Activated naive CD8-positive, alpha-beta T cell (primary cell): Measurements from ENCODE around the gene OR6B1.
"Not testable (repeated sequence)": the region's sequence is repeated elsewhere in the genome, so short reads cannot be mapped to it uniquely, and the experiment has no call there.

Experiments
- H3K27ac Mint-ChIP-seq: one replicate; pipeline ENCODE4 v1.8.0; 2021; ENCODE audit warnings: mixed read lengths
- H3K27me3 Mint-ChIP-seq: one replicate; pipeline ENCODE4 v1.8.0; 2021; ENCODE audit warnings: mixed read lengths
- H3K36me3 Mint-ChIP-seq: one replicate; pipeline ENCODE4 v1.8.0; 2021; ENCODE audit warnings: mixed read lengths
- H3K4me1 Mint-ChIP-seq: one replicate; pipeline ENCODE4 v1.8.0; 2021; ENCODE audit warnings: low read depth, mixed read lengths
- H3K4me3 Mint-ChIP-seq: one replicate; pipeline ENCODE4 v1.8.0; 2021; ENCODE audit warnings: mild to moderate bottlenecking, mixed read lengths
- H3K9me3 Mint-ChIP-seq: one replicate; pipeline ENCODE4 v1.8.0; 2021; ENCODE audit warnings: low read depth, mixed read lengths

Gene OR6B1

DNA sequence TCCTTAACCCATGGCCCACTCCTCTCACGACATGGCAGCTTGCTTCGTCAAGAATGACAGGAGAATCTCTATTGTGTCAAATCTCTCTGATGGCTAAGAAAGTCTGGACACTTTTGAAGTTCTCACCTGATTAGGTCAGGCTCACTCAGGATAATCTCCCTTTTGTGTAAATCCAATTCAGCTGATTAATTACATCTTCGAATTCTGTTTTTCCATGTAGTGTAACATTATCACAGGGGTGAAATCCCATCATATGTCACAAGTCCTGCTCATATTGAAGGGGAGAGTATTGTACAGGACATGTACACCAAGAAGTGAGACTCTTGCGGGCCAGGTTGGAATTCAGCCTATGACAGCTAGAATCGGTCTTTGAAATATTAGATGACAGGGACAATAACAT, 16.2 kb upstream of the OR6B1 start:
- Mint-ChIP-seq H3K27ac (no peak overlapping the region), H3K27me3 (no peaks in the 10 kb centered on the region), H3K9me3 (peaks cover under 1% of the 10 kb centered on the region), H3K4me3 (no peak overlapping the region), H3K4me1 (peaks cover 17% of the 10 kb centered on the region), H3K36me3 (peaks cover 2% of the 10 kb centered on the region)

DNA sequence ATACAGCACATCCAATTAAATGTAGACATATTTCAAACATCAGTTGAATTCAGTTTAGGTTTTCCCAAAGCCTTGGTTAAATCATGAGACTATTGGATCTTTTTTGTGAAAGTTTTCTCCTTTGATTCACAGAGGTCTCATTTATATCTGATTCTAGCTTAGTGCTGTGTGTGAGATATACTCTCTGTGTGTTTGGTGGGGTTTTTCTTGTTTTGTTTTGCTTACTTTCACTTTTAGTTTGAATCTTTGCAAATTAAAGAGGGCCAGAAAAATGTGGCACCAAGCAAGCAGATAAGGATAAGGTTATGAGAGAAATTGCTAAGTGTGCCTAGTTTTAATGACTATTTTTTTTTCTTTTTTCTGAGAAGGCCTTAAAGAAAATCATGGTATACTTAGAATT, 12.6 kb upstream of the OR6B1 start:
- Mint-ChIP-seq H3K4me3 (no peak overlapping the region), H3K36me3 (peaks cover 12% of the 10 kb centered on the region), H3K9me3 (peaks cover 15% of the 10 kb centered on the region), H3K4me1 (peaks cover 17% of the 10 kb centered on the region), H3K27ac (peak overlapping the region; percentile 4), H3K27me3 (peaks cover 3% of the 10 kb centered on the region)

DNA sequence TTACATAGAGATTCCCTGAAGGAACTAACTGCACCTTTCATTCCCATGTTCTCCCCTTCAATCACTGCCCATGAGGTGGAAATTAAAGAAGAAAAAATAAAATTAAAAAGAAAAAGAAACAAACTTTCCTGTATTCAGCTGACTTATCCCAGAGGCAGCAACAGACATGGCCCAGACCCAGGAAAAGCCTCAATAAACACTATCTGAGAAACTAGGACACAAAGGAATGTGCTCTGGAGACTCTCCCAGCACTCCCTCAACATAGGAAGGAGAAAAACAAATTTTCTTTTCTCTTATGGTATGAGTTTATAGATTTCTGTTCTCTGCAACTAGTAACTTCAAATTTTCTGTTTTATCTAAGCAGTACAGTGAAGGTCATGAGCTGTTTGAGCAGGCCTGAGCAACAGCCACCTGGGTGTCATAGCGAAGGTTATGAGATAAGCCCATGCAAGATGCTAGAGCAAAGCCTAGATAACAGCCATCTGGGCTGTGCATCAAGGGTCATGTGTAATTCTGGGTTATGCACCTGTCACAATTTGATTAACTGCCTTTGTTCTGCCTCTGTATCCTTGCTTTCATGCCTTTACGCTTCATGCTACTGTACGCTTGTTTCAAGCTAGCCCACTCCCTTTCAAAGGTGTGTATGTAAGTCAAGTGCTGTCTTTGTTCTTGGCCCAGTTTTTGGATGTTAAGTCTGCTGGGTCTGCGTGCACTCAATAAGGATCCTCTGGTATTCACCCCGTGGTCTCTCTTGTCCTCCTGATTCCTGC, 11.0 kb upstream of the OR6B1 start:
- H3K36me3 Mint-ChIP-seq: peaks cover 12% of the 10 kb centered on the region

DNA sequence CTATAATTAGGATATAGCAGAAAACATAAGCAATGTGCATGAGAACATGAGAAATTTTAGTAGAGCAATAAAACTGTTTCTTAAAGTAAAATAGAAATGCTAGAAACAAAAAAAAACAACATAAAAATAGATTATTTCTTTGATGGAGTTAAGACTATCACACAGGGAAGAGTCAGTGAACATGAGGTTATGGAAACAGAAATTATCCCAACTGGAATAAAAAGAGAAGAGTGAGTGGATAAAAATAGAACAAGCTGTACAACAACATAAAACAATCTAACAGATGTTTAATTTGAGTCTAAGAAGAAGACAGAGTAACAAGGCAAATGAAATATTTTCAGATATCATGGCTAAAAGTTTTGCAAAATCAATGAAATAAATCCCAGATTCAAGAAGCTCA, 7.5 kb upstream of the OR6B1 start:
- peaks cover 4% of the 10 kb centered on the region for H3K4me1 Mint-ChIP-seq
- H3K27ac Mint-ChIP-seq: no peak overlapping the region
- H3K36me3 Mint-ChIP-seq: peaks cover 12% of the 10 kb centered on the region
- no peak overlapping the region for H3K4me3 Mint-ChIP-seq
- H3K9me3 Mint-ChIP-seq: peaks cover 15% of the 10 kb centered on the region
- H3K27me3 Mint-ChIP-seq: peaks cover 3% of the 10 kb centered on the region

More for the DNA sequence above, 11.0 kb upstream of the OR6B1 start:
- Mint-ChIP-seq H3K4me1 (peaks cover 17% of the 10 kb centered on the region), H3K27ac (no peak overlapping the region), H3K27me3 (peaks cover 3% of the 10 kb centered on the region), H3K9me3 (peaks cover 15% of the 10 kb centered on the region), H3K4me3 (no peak overlapping the region)

DNA sequence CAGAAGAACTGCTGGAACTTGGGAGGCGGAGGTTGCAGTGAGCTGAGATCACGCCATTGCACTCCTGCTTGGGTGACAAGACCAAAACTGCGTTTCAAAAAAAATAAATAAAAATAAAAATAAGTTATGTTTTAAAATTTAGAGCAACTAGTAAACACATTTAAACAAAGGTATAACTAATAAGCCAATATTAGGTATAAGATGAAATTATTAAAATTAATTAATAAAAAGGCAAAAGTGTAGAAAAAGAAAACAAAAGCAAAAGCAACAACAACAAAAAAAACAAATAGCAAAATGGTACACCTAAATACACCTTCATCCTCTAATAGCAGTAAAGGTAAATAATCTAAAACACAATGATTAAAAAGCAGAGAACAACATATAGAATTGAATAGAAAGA, 6.2 kb upstream of the OR6B1 start:
- H3K36me3 Mint-ChIP-seq: peaks cover 10% of the 10 kb centered on the region
- H3K4me3 Mint-ChIP-seq: no peak overlapping the region
- H3K27me3 Mint-ChIP-seq: peaks cover 3% of the 10 kb centered on the region
- no peak overlapping the region for H3K27ac Mint-ChIP-seq
- H3K4me1 Mint-ChIP-seq: no peaks in the 10 kb centered on the region
- H3K9me3 Mint-ChIP-seq: peaks cover 15% of the 10 kb centered on the region

DNA sequence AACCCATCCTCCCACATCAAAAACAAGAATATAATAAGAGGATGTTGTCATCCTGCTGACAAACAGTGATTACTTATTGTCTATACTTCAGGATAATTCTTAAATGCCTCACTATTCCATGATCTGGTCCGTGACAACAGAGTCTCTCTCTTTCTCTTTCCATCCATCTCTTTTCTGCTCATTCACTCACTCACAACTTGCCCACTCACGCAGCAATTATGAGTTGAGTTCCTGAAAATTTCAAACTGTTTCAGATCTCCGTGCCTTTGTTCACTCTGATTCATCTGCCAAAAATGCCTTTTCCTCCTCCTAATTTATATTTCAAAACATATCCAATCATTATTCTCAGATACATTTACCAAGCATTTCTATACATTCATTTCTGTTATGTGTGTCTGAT, 1.4 kb downstream of the OR6B1 start:
- Mint-ChIP-seq H3K27me3 (peaks cover 1% of the 10 kb centered on the region), H3K36me3 (no peaks in the 10 kb centered on the region), H3K4me1 (no peaks in the 10 kb centered on the region), H3K4me3 (no peak overlapping the region), H3K9me3 (no peaks in the 10 kb centered on the region), H3K27ac (no peak overlapping the region)

DNA sequence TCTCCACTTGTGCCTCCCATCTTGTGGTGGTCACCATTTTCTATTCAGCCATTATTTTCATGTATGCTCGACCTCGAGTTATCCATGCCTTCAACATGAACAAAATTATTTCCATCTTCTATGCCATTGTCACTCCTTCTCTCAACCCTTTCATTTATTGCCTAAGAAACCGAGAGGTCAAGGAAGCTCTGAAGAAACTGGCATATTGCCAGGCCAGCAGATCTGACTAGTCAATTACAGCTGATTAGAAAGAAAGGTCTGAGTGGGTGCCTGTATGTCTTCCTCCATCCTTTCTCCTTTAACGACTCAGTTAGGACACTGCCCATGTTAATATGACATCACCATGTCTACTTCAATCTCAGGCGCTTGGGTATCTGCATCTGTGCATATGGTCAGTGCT, 4.6 kb downstream of the OR6B1 start:
- peaks cover 11% of the 10 kb centered on the region for H3K9me3 Mint-ChIP-seq
- H3K27me3 Mint-ChIP-seq: peaks cover 7% of the 10 kb centered on the region
- peaks cover 2% of the 10 kb centered on the region for H3K36me3 Mint-ChIP-seq
- no peak overlapping the region for H3K4me3 Mint-ChIP-seq
- H3K27ac Mint-ChIP-seq: no peak overlapping the region
- H3K4me1 Mint-ChIP-seq: no peaks in the 10 kb centered on the region

DNA sequence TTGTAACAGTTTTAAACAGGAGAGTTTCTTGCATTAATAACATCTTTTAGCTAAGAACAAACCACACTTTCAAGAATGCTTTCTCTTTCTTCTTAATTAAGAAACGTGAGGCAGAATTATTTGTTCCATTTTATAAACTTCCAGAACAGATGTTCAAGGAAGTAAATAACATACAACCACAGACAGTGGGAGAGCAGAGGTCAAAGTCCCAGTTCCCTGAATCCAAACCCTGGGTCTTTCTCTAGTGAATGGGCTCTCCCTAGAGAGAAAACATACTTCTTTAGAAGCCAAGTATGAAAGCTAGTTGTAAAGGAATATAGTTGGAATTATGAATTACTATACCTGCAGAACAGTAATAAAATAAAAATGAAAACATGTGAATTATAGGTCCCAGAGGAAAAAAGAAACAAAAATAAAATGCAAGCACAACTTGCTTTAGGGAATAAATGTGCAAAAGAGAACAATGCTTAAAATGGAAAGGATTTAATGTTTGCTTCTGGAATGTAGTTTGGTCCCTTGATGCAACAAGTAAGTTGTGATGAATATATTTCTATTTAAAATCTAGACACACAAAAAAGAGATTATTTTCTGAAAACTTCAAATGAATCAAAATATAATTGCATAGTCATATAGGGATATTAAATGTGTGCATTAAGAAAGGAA, 6.0 kb downstream of the OR6B1 start:
- Mint-ChIP-seq H3K27me3 (peaks cover 7% of the 10 kb centered on the region), H3K9me3 (peaks cover 11% of the 10 kb centered on the region), H3K36me3 (peaks cover 4% of the 10 kb centered on the region), H3K27ac (no peak overlapping the region), H3K4me3 (no peak overlapping the region), H3K4me1 (no peaks in the 10 kb centered on the region)

DNA sequence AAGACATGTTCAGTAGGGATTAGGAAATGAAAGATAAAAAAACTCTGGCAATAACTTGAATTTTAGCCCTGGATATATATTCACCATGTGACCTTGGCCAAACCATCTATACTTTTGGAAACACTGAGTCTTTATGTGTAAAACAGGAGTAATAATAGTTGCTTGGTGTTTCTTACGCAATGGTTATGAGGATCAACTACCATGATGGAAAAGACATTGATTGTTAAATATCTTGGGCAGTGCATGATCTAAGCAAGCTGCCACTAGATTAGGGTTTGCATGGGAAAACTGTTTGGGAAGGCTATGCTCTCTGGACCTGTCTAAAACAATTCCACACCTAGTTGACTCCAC, 6.5 kb downstream of the OR6B1 start:
- Mint-ChIP-seq H3K4me1 (no peaks in the 10 kb centered on the region), H3K9me3 (peaks cover 11% of the 10 kb centered on the region), H3K27ac (no peak overlapping the region), H3K4me3 (no peak overlapping the region), H3K36me3 (peaks cover 4% of the 10 kb centered on the region), H3K27me3 (peaks cover 7% of the 10 kb centered on the region)

DNA sequence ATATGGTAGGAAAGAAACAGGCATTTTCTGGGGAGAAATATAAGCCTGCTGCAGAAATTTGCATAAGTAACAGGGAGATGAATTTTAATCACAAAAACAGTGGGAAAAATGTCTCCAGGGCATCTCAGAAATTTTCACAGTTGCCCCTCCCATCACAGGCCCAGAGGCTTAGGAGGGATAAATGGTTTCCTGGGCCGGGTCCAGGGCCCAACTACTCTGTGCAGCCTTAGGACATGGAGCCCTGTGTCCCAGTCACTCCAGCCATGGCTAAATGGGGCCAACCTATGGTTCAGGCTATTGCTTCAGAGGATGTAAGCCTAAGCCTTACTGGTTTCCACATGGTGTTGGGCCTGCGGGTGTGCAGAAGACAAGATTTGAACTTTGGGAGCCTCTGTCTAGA, 9.2 kb downstream of the OR6B1 start:
- H3K4me1 Mint-ChIP-seq: no peaks in the 10 kb centered on the region
- H3K4me3 Mint-ChIP-seq: no peak overlapping the region
- H3K27ac Mint-ChIP-seq: no peak overlapping the region
- H3K36me3 Mint-ChIP-seq: peaks cover 4% of the 10 kb centered on the region
- H3K27me3 Mint-ChIP-seq: peaks cover 10% of the 10 kb centered on the region
- H3K9me3 Mint-ChIP-seq: peaks cover 11% of the 10 kb centered on the region

DNA sequence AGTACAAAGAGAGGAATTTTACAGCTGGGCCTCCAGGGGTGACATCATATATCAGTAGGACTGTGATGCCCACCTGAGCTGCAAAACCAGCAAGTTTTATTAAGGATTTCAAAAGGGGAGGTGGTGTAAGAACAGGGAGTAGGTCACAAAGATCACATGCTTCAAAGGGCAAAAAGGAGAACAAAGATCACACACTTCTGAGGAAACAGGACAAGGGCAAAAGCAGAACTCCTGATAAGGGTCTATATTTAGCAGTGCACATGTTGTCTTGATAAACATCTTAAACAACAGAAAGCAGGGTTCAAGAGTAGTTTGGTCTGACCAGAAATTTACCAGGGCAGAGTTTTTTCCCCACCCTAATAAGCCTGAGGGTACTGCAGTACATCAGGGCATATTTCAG, 9.9 kb downstream of the OR6B1 start:
- not testable (repeated sequence) for H3K4me1 Mint-ChIP-seq

DNA sequence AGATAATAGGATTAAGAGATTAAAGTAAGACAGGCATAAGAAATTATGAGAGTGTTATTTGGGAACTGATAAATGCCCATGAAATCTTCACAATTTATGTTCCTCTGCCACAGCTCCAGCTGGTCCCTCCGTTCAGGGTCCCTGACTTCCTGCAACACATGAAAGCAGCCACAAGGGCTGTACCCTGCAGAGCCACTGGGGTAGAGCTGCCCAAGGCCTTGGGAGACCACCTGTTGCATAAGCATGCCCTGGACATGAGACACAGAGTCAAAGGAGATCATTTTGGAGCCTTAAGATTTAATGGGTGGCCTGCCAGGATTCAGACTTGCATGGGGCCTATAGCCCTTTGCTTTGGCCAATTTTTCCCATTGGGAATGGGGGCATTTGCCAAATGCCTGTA, 10.7 kb downstream of the OR6B1 start:
- H3K27ac Mint-ChIP-seq, H3K4me1 Mint-ChIP-seq, H3K36me3 Mint-ChIP-seq, H3K4me3 Mint-ChIP-seq: not testable (repeated sequence)
- peaks cover 10% of the 10 kb centered on the region for H3K27me3 Mint-ChIP-seq
- H3K9me3 Mint-ChIP-seq: peaks cover 11% of the 10 kb centered on the region

More for the DNA sequence above, 9.9 kb downstream of the OR6B1 start:
- not testable (repeated sequence) for H3K36me3 Mint-ChIP-seq, H3K4me3 Mint-ChIP-seq, H3K27ac Mint-ChIP-seq
- H3K9me3 Mint-ChIP-seq: peaks cover 11% of the 10 kb centered on the region
- H3K27me3 Mint-ChIP-seq: peaks cover 10% of the 10 kb centered on the region

DNA sequence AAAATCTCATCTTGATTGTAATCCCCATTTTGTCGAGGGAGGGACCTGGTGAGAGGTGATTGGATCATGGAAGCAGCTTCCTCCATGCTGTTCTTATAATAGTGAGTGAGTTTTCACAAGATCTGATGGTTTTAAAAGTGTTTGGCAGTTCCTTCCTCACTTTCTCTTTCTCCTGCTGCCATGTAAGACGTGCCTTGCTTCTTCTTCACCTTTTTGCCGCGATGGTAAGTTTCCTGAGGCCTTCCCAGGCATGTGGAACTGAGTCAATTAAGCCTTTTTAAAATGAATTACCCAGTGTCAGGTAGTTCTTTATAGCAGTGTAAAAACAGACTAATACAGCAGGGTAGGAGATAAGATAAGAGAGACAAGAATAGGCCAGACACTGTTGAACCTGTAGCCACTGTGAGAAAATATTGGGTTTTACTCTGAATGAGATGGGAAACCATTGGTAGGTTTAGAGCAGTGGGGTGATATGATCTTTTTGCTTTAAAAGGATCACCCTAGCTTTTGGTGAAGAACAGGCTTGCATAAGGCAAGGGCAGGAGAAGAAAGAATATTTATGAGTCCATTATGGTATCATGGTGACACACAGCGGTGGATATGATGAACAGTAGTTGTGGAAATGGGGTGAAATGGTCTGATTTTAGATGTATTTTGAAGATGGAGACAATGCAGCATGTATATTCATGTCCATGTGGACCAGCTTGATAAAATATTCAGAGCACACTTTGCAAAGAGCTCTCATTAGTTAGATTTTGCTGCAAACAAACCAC, 11.5 kb downstream of the OR6B1 start:
- no peak overlapping the region for H3K27ac Mint-ChIP-seq
- H3K27me3 Mint-ChIP-seq: peaks cover 8% of the 10 kb centered on the region
- peaks cover 11% of the 10 kb centered on the region for H3K9me3 Mint-ChIP-seq
- H3K4me3 Mint-ChIP-seq: no peak overlapping the region
- H3K36me3 Mint-ChIP-seq: peaks cover 4% of the 10 kb centered on the region
- no peaks in the 10 kb centered on the region for H3K4me1 Mint-ChIP-seq

DNA sequence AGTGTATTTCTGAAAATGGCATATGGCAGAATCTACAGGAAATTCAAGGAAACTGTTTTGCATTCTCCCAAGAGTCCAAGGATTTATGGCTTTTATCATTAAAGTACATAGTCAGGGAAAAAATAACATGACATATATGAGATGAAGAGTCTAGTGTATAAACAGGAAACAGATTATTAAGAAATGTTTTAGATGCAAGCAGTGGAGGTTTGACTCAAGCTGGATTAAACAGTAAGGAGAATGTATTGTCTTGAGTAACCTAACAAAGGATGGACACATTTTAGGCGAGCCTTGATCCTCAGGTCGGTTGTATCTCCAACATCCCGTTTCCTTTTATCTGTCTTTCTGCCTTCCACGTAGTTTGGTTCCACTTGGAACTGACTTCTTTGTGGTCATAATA, 17.9 kb downstream of the OR6B1 start:
- no peak overlapping the region for H3K4me3 Mint-ChIP-seq
- no peaks in the 10 kb centered on the region for H3K9me3 Mint-ChIP-seq
- H3K36me3 Mint-ChIP-seq: no peaks in the 10 kb centered on the region
- no peak overlapping the region for H3K27ac Mint-ChIP-seq
- H3K27me3 Mint-ChIP-seq: peaks cover 3% of the 10 kb centered on the region
- no peaks in the 10 kb centered on the region for H3K4me1 Mint-ChIP-seq

DNA sequence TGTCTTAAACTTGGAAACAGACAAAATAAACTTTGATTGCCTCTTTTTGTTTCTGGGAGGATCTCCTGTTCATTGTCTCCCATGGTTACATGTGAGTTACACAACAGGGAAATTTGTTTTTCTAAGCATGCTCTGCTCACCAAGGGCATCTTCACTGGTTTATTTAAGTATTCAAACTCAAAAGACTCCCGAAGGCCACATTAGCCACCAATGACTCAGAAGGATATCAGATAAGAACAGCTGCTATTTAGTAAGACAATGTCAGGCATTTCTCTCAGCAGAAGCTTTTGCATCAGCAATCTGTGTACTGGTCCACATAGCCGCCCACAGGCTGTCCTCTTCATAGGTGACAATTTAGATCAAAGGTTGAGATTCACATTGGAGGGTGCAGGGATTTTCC, 19.3 kb downstream of the OR6B1 start:
- Mint-ChIP-seq H3K9me3 (no peaks in the 10 kb centered on the region), H3K4me3 (no peak overlapping the region), H3K27me3 (no peaks in the 10 kb centered on the region), H3K27ac (no peak overlapping the region), H3K36me3 (no peaks in the 10 kb centered on the region), H3K4me1 (no peaks in the 10 kb centered on the region)
